GM12878 (cell line): ENCODE data around the gene COL6A3. TPM values are rescaled to one million over a fixed set of nuclear protein-coding genes. Genes with fewer than 3 reads are reported as not detected.

Experiments used
- ATAC-seq: fragments of 200-7000 bp; cut with Tn5 transposase; 3 replicates; pipeline ENCODE4 v1.9.1; 2020; ENCODE audit warnings: mild to moderate bottlenecking, moderate library complexity
- BruUV-seq: library from RNA; stranded (reverse); fragments of 400-500 nt; replicated peaks from 2 replicates; lab custom pipeline; 2021; lab: Mats Ljungman, UMichigan
- CTCF ChIA-PET: fragments of 300-600 bp; sonication (Branson Sonifier 250); formaldehyde crosslinking; extraction: SDS; loops from one replicate; lab custom pipeline; 2021; ENCODE audit warnings: inconsistent platforms; lab: Yijun Ruan, JAX
- POLR2A ChIA-PET: fragments of 350-600 bp; formaldehyde crosslinking; extraction: SDS; loops from one replicate; lab custom pipeline; 2021; ENCODE audit warnings: inconsistent platforms; lab: Charles Lee
- RAD21 ChIA-PET: fragments of 300-600 bp; sonication (Branson Sonifier 250); formaldehyde crosslinking; loops from one replicate; lab custom pipeline; 2023; ENCODE audit warnings: antibody characterized with exemption; ENCODE audit not compliant: unreplicated experiment; lab: Charles Lee
- SMC1A ChIA-PET: fragments of 300-600 bp; sonication (Branson Sonifier 250); formaldehyde crosslinking; loops from one replicate; lab custom pipeline; 2023; ENCODE audit not compliant: unreplicated experiment, uncharacterized antibody; lab: Charles Lee
- DNase-seq: peaks from one replicate; pipeline ENCODE4 v3.0.0-alpha.2; 2011; ENCODE audit warnings: low read depth, low spot score
- FAIRE-seq: peaks from 3 replicates; lab custom pipeline; 2011; peaks lifted over from hg19 to GRCh38; lab: Jason Lieb, UNC
- H2AFZ ChIP-seq: 2 replicates; pipeline ENCODE4 v1.6.0; 2011; ENCODE audit warnings: low read depth, low read length, control low read depth; ENCODE audit not compliant: control insufficient read depth
- H3K27ac ChIP-seq: 2 replicates; pipeline ENCODE4 v1.5.1; 2011; ENCODE audit warnings: control low read depth; ENCODE audit not compliant: control insufficient read depth, insufficient read depth
- H3K27me3 ChIP-seq, 2 experiments: replicated peaks in 1 of 2; 2 replicates each; pipeline versions ENCODE4 v1.6.0 to v1.6.1; 2011; ENCODE audit warnings: low read length in 1 of 2; ENCODE audit not compliant: control insufficient read depth in 2 of 2, insufficient read depth in 2 of 2
- H3K36me3 ChIP-seq, 2 experiments: 2 replicates each; pipeline ENCODE4 v1.5.1; 2011; ENCODE audit warnings: low read length in 1 of 2; ENCODE audit not compliant: control insufficient read depth in 2 of 2, insufficient read depth in 2 of 2
- H3K4me1 ChIP-seq: 2 replicates; pipeline ENCODE4 v1.6.1; 2011; ENCODE audit warnings: mild to moderate bottlenecking, low read length, moderate library complexity, mixed read lengths; ENCODE audit not compliant: control insufficient read depth, insufficient read depth
- H3K4me2 ChIP-seq: 2 replicates; pipeline ENCODE4 v1.6.0; 2011; ENCODE audit warnings: control low read depth; ENCODE audit not compliant: control insufficient read depth, insufficient read depth
- H3K4me3 ChIP-seq: fragments of 200-600 bp; sonication (generic); 2 replicates; pipeline ENCODE4 v1.5.1; 2016
- H3K79me2 ChIP-seq: 2 replicates; pipeline ENCODE4 v1.6.0; 2011; ENCODE audit warnings: low read length; ENCODE audit not compliant: control insufficient read depth, insufficient read depth
- H3K9ac ChIP-seq: 2 replicates; pipeline ENCODE4 v1.8.0; 2011; ENCODE audit warnings: low read length, control low read depth, mixed read lengths; ENCODE audit not compliant: control insufficient read depth, insufficient read depth
- H3K9me3 ChIP-seq: replicated peaks from 3 replicates; pipeline ENCODE4 v1.5.1; 2011; ENCODE audit warnings: mild to moderate bottlenecking, low read length; ENCODE audit not compliant: control insufficient read depth, insufficient read depth
- H4K20me1 ChIP-seq: 2 replicates; pipeline ENCODE4 v1.6.0; 2011; ENCODE audit not compliant: control insufficient read depth, insufficient read depth
- CUX1 ChIP-seq: IDR thresholded peaks from 2 replicates; pipeline ENCODE4 v1.6.1; 2012; ENCODE audit warnings: improper control_type of control experiment, low read depth, low read length; ENCODE audit not compliant: insufficient replicate concordance
- FOS ChIP-seq: IDR thresholded peaks from 3 replicates; pipeline ENCODE4 v1.6.1; 2011; ENCODE audit warnings: borderline replicate concordance; ENCODE audit not compliant: insufficient read length; ENCODE audit errors: extremely low read depth
- MTA3 ChIP-seq: IDR thresholded peaks from 2 replicates; pipeline ENCODE4 v1.6.1; 2012; ENCODE audit warnings: low read length, inconsistent platforms, borderline replicate concordance
- POU2F2 ChIP-seq: IDR thresholded peaks from 3 replicates; pipeline ENCODE4 v1.6.1; 2011; ENCODE audit warnings: low read depth, mild to moderate bottlenecking, low read length, borderline replicate concordance
- SIX5 ChIP-seq: IDR thresholded peaks from 2 replicates; pipeline ENCODE4 v1.6.1; 2011; ENCODE audit warnings: mild to moderate bottlenecking, low read depth, low read length, moderate library complexity; ENCODE audit not compliant: severe bottlenecking
- SMARCA5 ChIP-seq: fragments of 450-650 bp; IDR thresholded peaks from 2 replicates; pipeline ENCODE4 v1.6.1; 2017; ENCODE audit warnings: mild to moderate bottlenecking
- WGBS: methylation state at CpG from one replicate; pipeline ENCODE4 v1.1.6; 2016; ENCODE audit warnings: low lambda C conversion rate; ENCODE audit not compliant: insufficient replicate concordance, insufficient coverage; ENCODE audit errors: missing lambda C conversion rate; 5-methylcytosine and 5-hydroxymethylcytosine counted together
- in situ Hi-C: fragments of 300-500 bp; cut with MboI; formaldehyde crosslinking; loops from 9 replicates; pipeline ENCODE4 v1.14.3; 2018; ENCODE audit warnings: mixed read lengths
- intact Hi-C: fragments of 100-400 bp; cut with micrococcal nuclease; formaldehyde crosslinking; loops from one replicate; pipeline ENCODE4 v1.14.2; 2022; ENCODE audit not compliant: unreplicated experiment
- polyA plus RNA-seq, 11 experiments: library from polyadenylated mRNA; depleted of rRNA in 4 of 11; unstranded in 6 of 11; stranded (reverse) in 5 of 11; fragments of >200 nt; fragmentation: Nextera tagmentation in 4 of 11; fragmentation: Illumina TruSeq in 1 of 11; extraction: Ambion mirVana in 4 of 11; extraction: Trizol in 1 of 11; gene quantifications; 1 replicate in 1 of 11; 2 replicates in 10 of 11; pipeline versions ENCODE4 v1.2.1 to v1.2.3, GENCODE V29; 2011 to 2016; ENCODE audit warnings: inconsistent platforms in 2 of 11, missing spikeins in 2 of 11, low read depth in 1 of 11
- total RNA-seq, 4 experiments: library from RNA; depleted of rRNA in 3 of 4; stranded (reverse); fragments of >200 nt in 3 of 4; fragmentation: Illumina TruSeq in 1 of 4; extraction: Trizol in 1 of 4; gene quantifications; 2 replicates each; pipeline versions ENCODE4 v1.2.1 to v1.2.3, GENCODE V29; 2013 to 2021

The COL6A3 gene
- total and polyA plus RNA-seq, 10 of the 15 experiments (the other 5 are each of a cell fraction or from before 2014, with no cell fraction given): 0.01 to 0.51 (median 0.09) TPM; not detected in 4

- WGBS: 0% methylated on average over 3 of the region's 3 CpGs
- in situ Hi-C loops: no loop called here
Measured at GRCh38 chr2:237314681-237315080, 99.3 kb downstream of the COL6A3 start.

More at GRCh38 chr2:237314681-237315080, 99.3 kb downstream of the COL6A3 start:
- no peaks in the 10 kb centered on the region for H3K9me3 ChIP-seq
- BruUV-seq: no TSS peak
- no peaks in the 10 kb centered on the region for H3K36me3 ChIP-seq
- POLR2A ChIA-PET: no interaction called here
- RAD21 ChIA-PET: no interaction called here
- ATAC-seq: no peak
- no peak overlapping the region for H3K27ac ChIP-seq
- SMC1A ChIA-PET: no interaction called here
- H2AFZ ChIP-seq: no peak overlapping the region
- H3K4me1 ChIP-seq: no peaks in the 10 kb centered on the region
- no peaks in the 10 kb centered on the region for H3K79me2 ChIP-seq
- H3K9ac ChIP-seq: no peak overlapping the region
- H3K27me3 ChIP-seq: peaks cover 0 to 1% of the 10 kb centered on the region in 2 experiments; a peak in 1 of 4 replicates
- DNase-seq: no peak
- H3K4me2 ChIP-seq: no peak overlapping the region
- CTCF ChIA-PET: interaction anchor here (0.6 kb wide), 1 partner anchor 36 kb away, joined by 4 read pairs; no protein-coding TSS in a partner anchor
- intact Hi-C loops: no loop called here
- no peak for TF ChIP-seq SIX5
- no peak for TF ChIP-seq SMARCA5
- TF ChIP-seq CUX1: no peak
- no peak for TF ChIP-seq FOS
- no peak for TF ChIP-seq MTA3
- no peak for TF ChIP-seq POU2F2
- no peaks in the 10 kb centered on the region for H4K20me1 ChIP-seq
- no peak overlapping the region for H3K4me3 ChIP-seq
- FAIRE-seq: no peak
